Adrenal gland (tissue), 12 donors: ENCODE results near the gene SDK1. TPM values are rescaled to one million over a fixed set of nuclear protein-coding genes. Genes with fewer than 3 reads are reported as not detected.

Experiments used
- DNase-seq, 7 donors: peaks; one replicate each; pipeline ENCODE4 v3.0.0-alpha.2; 2019 to 2020
- H3K27ac ChIP-seq, 5 donors: fragments of 200-600 bp; sonication (generic) in 4 of 5; 1 replicate in 3 of 5; 2 replicates in 2 of 5; pipeline versions ENCODE4 v1.5.1 to v1.8.0; 2016 to 2020; ENCODE audit warnings: mild to moderate bottlenecking in 1 of 5
- H3K27me3 ChIP-seq: fragments of 200-600 bp; 2 replicates; pipeline ENCODE4 v1.8.0; 2021
- H3K36me3 ChIP-seq, 2 donors: fragments of 200-600 bp; replicated peaks in 1 of 2; 1 replicate in 1 of 2; 2 replicates in 1 of 2; pipeline versions ENCODE4 v1.5.1 to v1.8.0; 2018 to 2022
- H3K4me1 ChIP-seq, 2 donors: fragments of 200-600 bp; replicated peaks in 1 of 2; 1 replicate in 1 of 2; 2 replicates in 1 of 2; pipeline versions ENCODE4 v1.5.1 to v1.8.0; 2018 to 2021
- H3K4me3 ChIP-seq, 4 donors: fragments of 200-600 bp; sonication (generic) in 3 of 4; one replicate each; pipeline ENCODE4 v1.5.1; 2016 to 2018
- H3K9me3 ChIP-seq, 3 donors: fragments of 200-600 bp; sonication (generic) in 1 of 3; replicated peaks in 1 of 3; 1 replicate in 2 of 3; 2 replicates in 1 of 3; pipeline versions ENCODE4 v1.5.1 to v1.8.0; 2016 to 2021
- CTCF ChIP-seq, 6 experiments: fragments of 450-650 bp in 4 of 6; fragments of 200-600 bp in 2 of 6; sonication (generic) in 1 of 6; IDR thresholded peaks; 1 replicate in 5 of 6; 2 replicates in 1 of 6; pipeline versions ENCODE4 v1.5.1 to v1.8.0; 2016 to 2021; ENCODE audit warnings: antibody characterized with exemption in 6 of 6, mild to moderate bottlenecking in 2 of 6, moderate library complexity in 1 of 6
- POLR2A ChIP-seq, 2 donors: fragments of 450-650 bp; IDR thresholded peaks; one replicate each; pipeline ENCODE4 v1.6.1; 2017; ENCODE audit warnings: antibody characterized with exemption in 2 of 2, mild to moderate bottlenecking in 2 of 2, moderate library complexity in 1 of 2
- WGBS, 4 donors: extraction: QIAGEN DNeasy Blood & Tissue Kit in 2 of 4; methylation state at CpG; one replicate each; pipeline versions ENCODE4 v1.1.5 to v1.1.7; 2013 to 2017; 5-methylcytosine and 5-hydroxymethylcytosine counted together
- intact Hi-C, 2 donors: fragments of 100-400 bp; cut with DNase I; formaldehyde crosslinking; loops; one replicate each; pipeline versions ENCODE4 v1.14.1 to v1.15.0; 2022 to 2023
- polyA plus RNA-seq, 3 donors: library from polyadenylated mRNA; stranded (reverse); fragments of 200-250 nt in 2 of 3; fragments of 350-450 nt in 1 of 3; fragmentation: Illumina TruSeq in 1 of 3; extraction: RNeasy Lipid Tissue Mini Kit (QIAGEN cat#74804) in 1 of 3; gene quantifications; one replicate each; pipeline ENCODE4 v1.2.3, GENCODE V29; 2013 to 2014
- total RNA-seq, 9 donors: library from RNA; depleted of rRNA in 4 of 9; stranded (reverse); fragments of >200 nt in 4 of 9; fragments of 120-200 nt in 1 of 9; fragmentation: NEBNext Ultra II Directional in 1 of 9; extraction: Animal tissue kit (Norgen Biotek cat#: 25700) in 1 of 9; gene quantifications; one replicate each; pipeline versions ENCODE4 v1.1.0 to v1.2.4, GENCODE V29; 2013 to 2023
- donor health status: healthy with polysubstance abuse.
- donor health status: Bipolar disorder and iron deficiency.
- donor health status: DM: yes; HTN: yes; CAD: no.
- donor health status: DM: no; HTN: no; CAD: no.
- donor health status: DM: no; HTN: no; CAD: no.
- donor health status: DM: yes; HTN: yes; CAD: no.

SDK1 gene
- total and polyA plus RNA-seq, 12 donors: 0.50 to 3.6 (median 1.5) TPM

- WGBS, 4 donors: 61 to 87% (median 74%) methylated on average over 5 of the region's 5 CpGs
- intact Hi-C loops: no loop called here
- Histone ChIP-seq H3K27ac (no peak overlapping the region), H3K4me1 (no peaks in the 10 kb centered on the region), H3K36me3 (no peaks in the 10 kb centered on the region), H3K9me3 (no peaks in the 10 kb centered on the region), H3K27me3 (no peaks in the 10 kb centered on the region), H3K4me3 (no peak overlapping the region)
- no peak for DNase-seq
- TF ChIP-seq POLR2A (IDR thresholded peaks at IDR 0.05): no peak
- no peak for TF ChIP-seq CTCF (IDR thresholded peaks at IDR 0.05)
Observed at GRCh38 chr7:4140933-4141332, 839.9 kb downstream of the SDK1 start.

- intact Hi-C loops: no loop called here
- no peaks in the 10 kb centered on the region for H3K27me3 ChIP-seq
- H3K4me1 ChIP-seq: no peaks in the 10 kb centered on the region
- no peaks in the 10 kb centered on the region for H3K36me3 ChIP-seq
- WGBS, 4 donors: 80 to 88% (median 81%) methylated on average over 7 of the region's 7 CpGs
- no peaks in the 10 kb centered on the region for H3K9me3 ChIP-seq
- H3K27ac ChIP-seq: no peak overlapping the region
- DNase-seq: no peak
- TF ChIP-seq POLR2A (IDR thresholded peaks at IDR 0.05) (no peak), CTCF (IDR thresholded peaks at IDR 0.05) (no peak)
- no peak overlapping the region for H3K4me3 ChIP-seq
Observed at GRCh38 chr7:4143006-4143405, 842.0 kb downstream of the SDK1 start.

- Histone ChIP-seq H3K4me3 (no peak overlapping the region), H3K9me3 (no peaks in the 10 kb centered on the region), H3K4me1 (no peaks in the 10 kb centered on the region), H3K36me3 (no peaks in the 10 kb centered on the region), H3K27ac (no peak overlapping the region), H3K27me3 (no peaks in the 10 kb centered on the region)
- 69 to 93% (median 86%) methylated on average over 8 to 27 of the region's 27 CpGs for WGBS, 4 donors
- intact Hi-C loops: no loop called here
- TF ChIP-seq POLR2A (IDR thresholded peaks at IDR 0.05): no peak
- no peak for TF ChIP-seq CTCF (IDR thresholded peaks at IDR 0.05)
- no peak for DNase-seq
Observed at GRCh38 chr7:4143511-4144171, 842.6 kb downstream of the SDK1 start.

- H3K27me3 ChIP-seq: no peaks in the 10 kb centered on the region
- H3K27ac ChIP-seq: no peak overlapping the region
- WGBS, 4 donors: 20 to 46% (median 38%) methylated on average over 7 to 20 of the region's 20 CpGs
- no peaks in the 10 kb centered on the region for H3K36me3 ChIP-seq
- peak overlapping the region in 1 of 4 donors; percentile 11 for H3K4me3 ChIP-seq
- H3K4me1 ChIP-seq: no peaks in the 10 kb centered on the region
- peak in 1 of 7 donors; percentile 62 for DNase-seq
- TF ChIP-seq CTCF (IDR thresholded peaks at IDR 0.05) (no peak), POLR2A (IDR thresholded peaks at IDR 0.05) (no peak)
- intact Hi-C loops: no loop called here
- no peaks in the 10 kb centered on the region for H3K9me3 ChIP-seq
Observed at GRCh38 chr7:4144172-4144701, 843.2 kb downstream of the SDK1 start.
